DMS153 (cell line): Measurements from ENCODE around the gene DNAH8.
"Not testable (repeated sequence)": the region's sequence is repeated elsewhere in the genome, so short reads cannot be mapped to it uniquely, and the experiment has no call there.

Experiments
- DNase-seq: peaks from one replicate; lab custom pipeline; 2025; lab: John Stamatoyannopoulos, UW

Gene DNAH8

GRCh38 chr6:38715016-38715689, at the start of gene DNAH8:
Gene DNAH8, plus strand, starts transcription at chr6:38715311. Its CDS starts 7,499 bp downstream, at chr6:38722810.
- DNase-seq, result no peak

- DNase-seq, result no peak
Observed at GRCh38 chr6:38671885-38672467, 43.1 kb upstream of the DNAH8 start.

- DNase-seq, result no peak
Observed at GRCh38 chr6:38673397-38674165, 41.5 kb upstream of the DNAH8 start.

GRCh38 chr6:38676236-38676973, 38.7 kb upstream of the DNAH8 start:
- no peak for DNase-seq

- no peak for DNase-seq
Observed at GRCh38 chr6:38676974-38677544, 38.1 kb upstream of the DNAH8 start.

- DNase-seq, result no peak
Observed at GRCh38 chr6:38678178-38678760, 36.8 kb upstream of the DNAH8 start.

GRCh38 chr6:38679668-38680067, 35.4 kb upstream of the DNAH8 start:
- DNase-seq, result no peak

- DNase-seq, result no peak
Observed at GRCh38 chr6:38681850-38682249, 33.3 kb upstream of the DNAH8 start.

- no peak for DNase-seq
Observed at GRCh38 chr6:38684237-38684636, 30.9 kb upstream of the DNAH8 start.

- DNase-seq, result no peak
Observed at GRCh38 chr6:38684904-38685303, 30.2 kb upstream of the DNAH8 start.

- no peak for DNase-seq
Observed at GRCh38 chr6:38686270-38687042, 28.7 kb upstream of the DNAH8 start.

- DNase-seq, result no peak
Observed at GRCh38 chr6:38687043-38687353, 28.1 kb upstream of the DNAH8 start.

- DNase-seq, result no peak
Observed at GRCh38 chr6:38687549-38687948, 27.6 kb upstream of the DNAH8 start.

- no peak for DNase-seq
Observed at GRCh38 chr6:38688579-38689087, 26.5 kb upstream of the DNAH8 start.

- no peak for DNase-seq
Observed at GRCh38 chr6:38695227-38695900, 19.7 kb upstream of the DNAH8 start.

- no peak for DNase-seq
Observed at GRCh38 chr6:38695933-38696332, 19.2 kb upstream of the DNAH8 start.

GRCh38 chr6:38696345-38696744, 18.8 kb upstream of the DNAH8 start:
- no peak for DNase-seq

- DNase-seq, result no peak
Observed at GRCh38 chr6:38697846-38698245, 17.3 kb upstream of the DNAH8 start.

- DNase-seq, result not testable (repeated sequence)
Observed at GRCh38 chr6:38699702-38700101, 15.4 kb upstream of the DNAH8 start.

- no peak for DNase-seq
Observed at GRCh38 chr6:38701551-38701950, 13.6 kb upstream of the DNAH8 start.
